Stomach smooth muscle (tissue), 2 donors: ENCODE data around the gene CELF2.

Source experiments
- H3K27ac ChIP-seq: one replicate; pipeline ENCODE4 v1.7.0; 2013; ENCODE audit warnings: mild to moderate bottlenecking, low read length, inconsistent platforms
- H3K27me3 ChIP-seq, 2 donors: one replicate each; pipeline ENCODE4 v1.7.0; 2013; ENCODE audit warnings: low read length in 2 of 2; ENCODE audit not compliant: insufficient read depth in 2 of 2, control insufficient read depth in 1 of 2
- H3K36me3 ChIP-seq, 2 donors: one replicate each; pipeline ENCODE4 v1.7.0; 2013; ENCODE audit warnings: low read length in 2 of 2; ENCODE audit not compliant: control insufficient read depth in 2 of 2, insufficient read depth in 2 of 2
- H3K4me1 ChIP-seq: one replicate; pipeline ENCODE4 v1.7.0; 2013; ENCODE audit warnings: low read length; ENCODE audit not compliant: control insufficient read depth, insufficient read depth
- H3K4me3 ChIP-seq, 2 donors: one replicate each; pipeline ENCODE4 v1.7.0; 2013; ENCODE audit warnings: low read length in 2 of 2
- H3K9ac ChIP-seq, 2 donors: one replicate each; pipeline ENCODE4 v1.7.0; 2013; ENCODE audit warnings: low read length in 2 of 2, mild to moderate bottlenecking in 1 of 2
- H3K9me3 ChIP-seq, 2 donors: one replicate each; pipeline ENCODE4 v1.7.0; 2013; ENCODE audit warnings: low read length in 2 of 2; ENCODE audit not compliant: control insufficient read depth in 2 of 2
- donor health status: healthy.
- donor health status: Pancreatic carcinoma.

CELF2 gene

GRCh38 chr10:11165591-11166543, 148.2 kb downstream of the CELF2 start:
- peaks cover 24% of the 10 kb centered on the region for H3K4me1 ChIP-seq
- H3K36me3 ChIP-seq, result peaks cover 4% of the 10 kb centered on the region in 2 donors
- peak overlapping the region; percentile 73 for H3K27ac ChIP-seq
- H3K9me3 ChIP-seq, result no peaks in the 10 kb centered on the region
- H3K9ac ChIP-seq, result peak overlapping the region; percentile 70 to 76
- H3K27me3 ChIP-seq, result no peaks in the 10 kb centered on the region
- H3K4me3 ChIP-seq, result peak overlapping the region; percentile 91 to 92

DNA sequence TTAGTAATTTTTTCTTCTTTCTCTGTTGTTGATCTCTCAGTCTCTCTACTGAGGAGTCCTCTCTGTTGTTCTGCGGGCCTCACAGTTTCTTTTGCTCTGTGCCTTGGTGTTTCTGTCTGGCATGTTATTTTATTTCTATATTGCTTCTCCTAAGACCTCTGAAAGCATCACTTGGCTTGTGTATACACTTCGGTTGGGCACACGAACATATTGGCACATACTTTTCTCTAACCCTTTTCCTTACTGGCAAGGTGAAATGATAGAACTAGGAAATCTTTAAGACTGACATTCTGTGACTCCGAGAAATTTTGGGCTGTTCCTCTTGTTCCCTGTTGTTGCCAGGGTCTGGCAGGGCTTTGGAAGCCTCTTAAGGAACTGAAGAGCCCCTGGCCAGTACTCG, 148.9 kb downstream of the CELF2 start:
- Histone ChIP-seq H3K9ac (peak overlapping the region; percentile 70 to 76), H3K4me3 (peak overlapping the region; percentile 91 to 92), H3K36me3 (peaks cover 6 to 7% of the 10 kb centered on the region in 2 donors), H3K4me1 (peaks cover 20% of the 10 kb centered on the region), H3K27me3 (no peaks in the 10 kb centered on the region), H3K27ac (peak overlapping the region; percentile 73), H3K9me3 (no peaks in the 10 kb centered on the region)

- peak overlapping the region; percentile 37 to 92 for H3K4me3 ChIP-seq
Measured at GRCh38 chr10:11167233-11167966, 149.7 kb downstream of the CELF2 start.

GRCh38 chr10:11168423-11169090, 150.9 kb downstream of the CELF2 start:
- Histone ChIP-seq H3K36me3 (peaks cover 11 to 13% of the 10 kb centered on the region in 2 donors), H3K9me3 (no peaks in the 10 kb centered on the region), H3K27ac (no peak overlapping the region), H3K4me1 (peaks cover 7% of the 10 kb centered on the region), H3K27me3 (no peaks in the 10 kb centered on the region), H3K9ac (no peak overlapping the region), H3K4me3 (no peak overlapping the region)

More at GRCh38 chr10:11167233-11167966, 149.7 kb downstream of the CELF2 start:
- Histone ChIP-seq H3K9me3 (no peaks in the 10 kb centered on the region), H3K36me3 (peaks cover 7 to 11% of the 10 kb centered on the region in 2 donors), H3K4me1 (peaks cover 13% of the 10 kb centered on the region), H3K9ac (no peak overlapping the region), H3K27ac (no peak overlapping the region), H3K27me3 (no peaks in the 10 kb centered on the region)

DNA sequence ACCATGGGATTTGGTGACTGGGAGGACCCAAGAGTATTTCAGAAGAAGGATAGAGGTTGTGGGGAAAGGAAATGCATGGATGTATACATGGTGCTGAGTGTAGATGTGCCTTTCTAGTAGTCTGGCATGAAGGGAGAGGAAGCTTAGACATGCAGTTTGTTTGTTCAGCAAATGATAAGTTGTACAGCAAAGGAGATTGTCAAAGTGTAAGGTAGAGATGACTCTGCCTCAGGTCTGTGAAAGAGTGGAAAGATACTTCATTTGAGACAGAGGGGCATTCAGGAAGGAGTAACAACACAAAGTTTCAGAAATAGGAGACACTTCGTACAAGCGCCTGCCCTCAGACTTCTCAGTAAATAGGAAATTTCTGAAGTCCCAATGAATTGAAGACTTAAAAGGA, 152.3 kb downstream of the CELF2 start:
- Histone ChIP-seq H3K9ac (no peak overlapping the region), H3K4me1 (peaks cover 7% of the 10 kb centered on the region), H3K4me3 (no peak overlapping the region), H3K27me3 (no peaks in the 10 kb centered on the region), H3K27ac (no peak overlapping the region), H3K9me3 (no peaks in the 10 kb centered on the region), H3K36me3 (peaks cover 12 to 13% of the 10 kb centered on the region in 2 donors)

DNA sequence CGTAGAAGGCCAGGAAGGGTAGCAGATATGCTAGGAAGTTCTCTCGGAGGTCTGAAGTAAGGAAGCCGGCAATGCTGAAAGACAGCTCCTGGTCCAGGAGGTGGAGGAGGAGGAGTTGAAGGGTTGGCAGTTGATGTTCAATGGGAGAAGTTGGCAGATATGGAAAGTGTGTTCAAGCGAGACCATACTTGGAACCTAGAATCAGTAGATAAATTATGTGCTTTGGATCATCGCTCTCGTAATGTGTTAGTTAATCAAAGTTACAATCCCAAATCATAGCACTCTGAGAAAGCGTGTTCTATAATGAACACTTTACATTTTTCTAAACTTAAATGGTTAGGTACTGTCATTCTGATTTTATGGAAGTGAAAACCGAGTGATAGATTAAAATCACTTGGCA, 152.9 kb downstream of the CELF2 start:
- no peaks in the 10 kb centered on the region for H3K9me3 ChIP-seq
- peaks cover 9% of the 10 kb centered on the region for H3K4me1 ChIP-seq
- H3K27me3 ChIP-seq, result no peaks in the 10 kb centered on the region
- H3K36me3 ChIP-seq, result peaks cover 13 to 14% of the 10 kb centered on the region in 2 donors
- H3K9ac ChIP-seq, result no peak overlapping the region
- no peak overlapping the region for H3K27ac ChIP-seq
- no peak overlapping the region for H3K4me3 ChIP-seq

GRCh38 chr10:11170993-11171851, 153.6 kb downstream of the CELF2 start:
- Histone ChIP-seq H3K36me3 (peaks cover 16 to 17% of the 10 kb centered on the region in 2 donors), H3K4me3 (no peak overlapping the region), H3K9ac (no peak overlapping the region), H3K27me3 (no peaks in the 10 kb centered on the region), H3K4me1 (peaks cover 6% of the 10 kb centered on the region), H3K9me3 (no peaks in the 10 kb centered on the region), H3K27ac (peak overlapping the region; percentile 37)

DNA sequence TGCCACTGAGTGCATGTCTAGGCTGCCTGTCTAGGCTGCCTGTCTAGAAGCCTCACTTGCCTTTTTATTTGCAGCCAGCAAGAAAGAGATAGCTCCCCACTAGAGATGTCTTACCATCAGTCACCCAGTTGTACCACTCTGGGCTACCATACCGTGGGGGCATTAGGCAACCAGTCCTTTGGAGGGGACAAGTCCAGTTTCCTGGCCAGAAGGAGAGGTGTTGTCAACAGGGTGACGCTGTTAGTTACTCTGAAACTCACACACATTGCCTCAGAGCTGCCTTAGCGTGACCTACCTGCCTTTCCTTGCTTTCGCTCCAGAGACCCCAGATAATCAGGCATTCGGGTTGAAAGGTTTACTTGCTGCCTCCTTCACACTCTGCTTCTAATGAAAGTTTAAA, 155.4 kb downstream of the CELF2 start:
- no peaks in the 10 kb centered on the region for H3K9me3 ChIP-seq
- H3K9ac ChIP-seq, result no peak overlapping the region
- H3K4me3 ChIP-seq, result no peak overlapping the region
- H3K36me3 ChIP-seq, result peaks cover 13 to 19% of the 10 kb centered on the region in 2 donors
- H3K27me3 ChIP-seq, result no peaks in the 10 kb centered on the region
- peaks cover 9% of the 10 kb centered on the region for H3K4me1 ChIP-seq
- no peak overlapping the region for H3K27ac ChIP-seq

DNA sequence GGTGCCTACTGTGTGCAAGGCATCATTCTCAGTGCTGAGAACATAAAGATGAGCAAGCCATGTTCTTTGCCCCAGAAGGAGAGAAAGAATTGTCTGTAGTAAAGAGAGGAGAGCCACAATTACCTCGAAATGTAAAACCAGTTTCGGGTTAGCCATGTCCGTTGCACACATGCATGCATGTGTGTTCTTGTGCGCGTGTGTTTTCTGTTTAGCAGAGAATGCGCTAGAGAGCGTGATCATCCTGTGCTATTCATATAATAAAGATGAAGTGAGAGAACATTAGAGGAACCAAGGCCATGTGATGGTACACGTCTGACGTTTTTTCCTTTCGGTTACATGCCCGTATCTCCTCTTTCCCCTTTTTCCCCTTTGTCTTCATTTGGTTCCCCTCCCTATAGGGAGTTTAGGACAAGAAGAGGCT, 158.2 kb downstream of the CELF2 start:
- H3K27ac ChIP-seq, result no peak overlapping the region
- H3K36me3 ChIP-seq, result peaks cover 13 to 19% of the 10 kb centered on the region in 2 donors
- H3K27me3 ChIP-seq, result no peaks in the 10 kb centered on the region
- no peak overlapping the region for H3K4me3 ChIP-seq
- no peaks in the 10 kb centered on the region for H3K9me3 ChIP-seq
- H3K9ac ChIP-seq, result no peak overlapping the region
- peaks cover 18% of the 10 kb centered on the region for H3K4me1 ChIP-seq

DNA sequence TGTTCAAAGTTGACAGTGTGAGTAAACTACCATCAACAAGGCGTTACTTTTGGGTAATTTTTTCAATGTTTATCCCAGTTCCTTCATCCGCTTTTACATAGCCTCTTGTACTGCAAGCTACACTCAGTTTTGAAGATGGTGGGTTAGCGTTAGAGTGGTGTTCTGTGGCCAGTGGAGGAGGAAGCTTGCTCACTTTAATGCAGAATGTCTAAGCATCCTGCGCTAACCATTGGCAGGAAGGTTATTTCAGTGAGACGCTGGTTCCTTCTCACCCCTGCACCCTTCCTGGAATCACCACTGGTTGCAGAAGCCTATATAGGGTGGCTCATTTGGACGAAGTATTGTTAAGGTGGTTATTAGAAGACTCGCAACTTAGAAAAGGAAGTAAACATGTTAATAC, 159.1 kb downstream of the CELF2 start:
- H3K4me3 ChIP-seq, result no peak overlapping the region
- H3K27ac ChIP-seq, result no peak overlapping the region
- no peaks in the 10 kb centered on the region for H3K9me3 ChIP-seq
- peaks cover 24% of the 10 kb centered on the region for H3K4me1 ChIP-seq
- no peaks in the 10 kb centered on the region for H3K27me3 ChIP-seq
- no peak overlapping the region for H3K9ac ChIP-seq
- H3K36me3 ChIP-seq, result peaks cover 10 to 20% of the 10 kb centered on the region in 2 donors
